B cell (primary cell): ENCODE data around the gene GUCA2A.

ENCODE experiments used
- CTCF ChIP-seq: fragments of 200-600 bp; IDR thresholded peaks from one replicate; pipeline ENCODE4 v1.8.0; 2022; ENCODE audit warnings: antibody characterized with exemption, mild to moderate bottlenecking
- EZH2 ChIP-seq: IDR thresholded peaks from 2 replicates; pipeline ENCODE4 v1.6.1; 2012; ENCODE audit warnings: borderline replicate concordance, low read depth, mild to moderate bottlenecking, moderate library complexity, low read length; ENCODE audit not compliant: insufficient read depth, poor library complexity, severe bottlenecking

GRCh38 chr1:42191319-42191718 is 26.8 kb upstream of the GUCA2A start:
- no peak for TF ChIP-seq CTCF
- no peak for TF ChIP-seq EZH2
